Motor neuron (in vitro differentiated cells): ENCODE measurements around the gene NAV2. TPM values are rescaled to one million over a fixed set of nuclear protein-coding genes. Genes with fewer than 3 reads are reported as not detected.
A peak's percentile ranks its signal among the peaks of the same experiment; 100 is the strongest.
"Not testable (repeated sequence)": the region's sequence is repeated elsewhere in the genome, so short reads cannot be mapped to it uniquely, and the experiment has no call there.

Source experiments
- ATAC-seq, 8 experiments: fragments of 200-7000 bp; cut with Tn5 transposase; replicated peaks in 6 of 8; 2 replicates each; pipeline ENCODE4 v1.8.0; 2021; ENCODE audit warnings: mild to moderate bottlenecking in 8 of 8, moderate library complexity in 8 of 8
- H3K27ac ChIP-seq, 2 donors: fragments of 250-450 bp; sonication (Bioruptor Pico); 2 replicates each; pipeline ENCODE4 v1.9.0; 2021; ENCODE audit warnings: antibody characterized with exemption in 2 of 2, mild to moderate bottlenecking in 2 of 2, moderate library complexity in 1 of 2
- H3K4me1 ChIP-seq, 2 donors: fragments of 250-450 bp; sonication (Bioruptor Pico); replicated peaks in 1 of 2; 2 replicates each; pipeline ENCODE4 v1.6.1; 2021; ENCODE audit warnings: antibody characterized with exemption in 2 of 2, mild to moderate bottlenecking in 2 of 2, moderate library complexity in 1 of 2
- H3K4me3 ChIP-seq, 5 donors: fragments of 250-450 bp; sonication (Bioruptor Pico); 2 replicates each; pipeline ENCODE4 v1.9.0; 2021; ENCODE audit warnings: antibody characterized with exemption in 5 of 5, mild to moderate bottlenecking in 5 of 5, moderate library complexity in 4 of 5
- WGBS, 10 experiments: fragments of 450-650 bp; shearing (Covaris generic); methylation state at CpG; one replicate each; pipeline ENCODE4 v1.0.0; 2022; 5-methylcytosine and 5-hydroxymethylcytosine counted together
- in situ Hi-C, 9 experiments: fragments of 400-800 bp; cut with MboI; loops; one replicate each; pipeline ENCODE4 v1.15.0; 2021; ENCODE audit warnings: low sequenced_read_pairs in 9 of 9, low pct_unique_long_range_greater_than_20kb in 2 of 9; ENCODE audit not compliant: unreplicated experiment in 9 of 9
- total RNA-seq, 8 experiments: library from RNA; unstranded; fragments of 300-600 nt; gene quantifications; 2 replicates each; pipeline versions ENCODE4 v1.2.3 to v1.2.4, GENCODE V29; 2022

Gene NAV2
- total RNA-seq, 8 experiments from 2014 or later = 0.54 to 23.0 (median 8.1) TPM

- H3K4me3 ChIP-seq = no peak overlapping the region
- H3K4me1 ChIP-seq = no peaks in the 10 kb centered on the region
- 56 to 100% (median 88%) methylated on average over 1 to 3 of the region's 3 CpGs; no CpG with 5 or more reads in 3 of the 10 experiments for WGBS, 10 experiments
- in situ Hi-C loops = no loop called here
- peak in 3 of 8 experiments; percentile 13 to 93 (median 48) for ATAC-seq
- H3K27ac ChIP-seq = no peak overlapping the region
These were observed 357.8 kb downstream of the NAV2 start for GRCh38 chr11:20070459-20070858.

- no peak for ATAC-seq
- Histone ChIP-seq H3K4me3 (no peak overlapping the region), H3K4me1 (peaks cover 0 to 3% of the 10 kb centered on the region in 2 donors), H3K27ac (no peak overlapping the region)
- whole genome bisulfite sequencing, 10 experiments = 36 to 100% (median 90%) methylated on average over 1 to 4 of the region's 4 CpGs; no CpG with 5 or more reads in 2 of the 10 experiments
- in situ Hi-C loops = no loop called here
These were observed 363.0 kb downstream of the NAV2 start for GRCh38 chr11:20075627-20076026.

GRCh38 chr11:20078846-20079245 is 366.2 kb downstream of the NAV2 start:
- Histone ChIP-seq H3K27ac (no peak overlapping the region), H3K4me1 (peaks cover 0 to 3% of the 10 kb centered on the region in 2 donors), H3K4me3 (no peak overlapping the region)
- in situ Hi-C loops = no loop called here
- ATAC-seq = no peak
- 50 to 100% (median 89%) methylated on average over 1 to 5 of the region's 7 CpGs for WGBS, 10 experiments

- Histone ChIP-seq H3K4me1 (peaks cover 0 to 3% of the 10 kb centered on the region in 2 donors), H3K27ac (no peak overlapping the region), H3K4me3 (no peak overlapping the region)
- no peak for ATAC-seq
- in situ Hi-C loops = no loop called here
- 67 to 100% (median 85%) methylated on average over 1 to 7 of the region's 9 CpGs for WGBS, 10 experiments
These were observed 367.5 kb downstream of the NAV2 start for GRCh38 chr11:20080032-20080685.

GRCh38 chr11:20081336-20081735 is 368.7 kb downstream of the NAV2 start:
- H3K27ac ChIP-seq = no peak overlapping the region
- in situ Hi-C loops = no loop called here
- 58 to 100% (median 94%) methylated on average over 1 to 4 of the region's 4 CpGs for WGBS, 10 experiments
- H3K4me1 ChIP-seq = peaks cover 0 to 3% of the 10 kb centered on the region in 2 donors
- no peak for ATAC-seq
- no peak overlapping the region for H3K4me3 ChIP-seq

- ATAC-seq, in situ Hi-C loops, H3K27ac ChIP-seq, H3K4me3 ChIP-seq, H3K4me1 ChIP-seq: not testable (repeated sequence)
- WGBS, 10 experiments = 20 to 100% (median 100%) methylated on average over 1 of the region's 3 CpGs; no CpG with 5 or more reads in 6 of the 10 experiments
These were observed 371.2 kb downstream of the NAV2 start for GRCh38 chr11:20083877-20084276.

- in situ Hi-C loops = no loop called here
- 80 to 100% (median 94%) methylated on average over 1 to 6 of the region's 8 CpGs for WGBS, 10 experiments
- H3K4me3 ChIP-seq = no peak overlapping the region
- no peaks in the 10 kb centered on the region for H3K4me1 ChIP-seq
- H3K27ac ChIP-seq = no peak overlapping the region
- ATAC-seq = peak in 3 of 8 experiments; percentile 10 to 33 (median 28)
These were observed 372.5 kb downstream of the NAV2 start for GRCh38 chr11:20084921-20085814.

- peak in 3 of 8 experiments; percentile 77 to 98 (median 92) for ATAC-seq
- Histone ChIP-seq H3K4me3 (no peak overlapping the region), H3K4me1 (no peaks in the 10 kb centered on the region), H3K27ac (no peak overlapping the region)
- WGBS, 10 experiments = 0 to 100% (median 90%) methylated on average over 1 to 5 of the region's 5 CpGs; no CpG with 5 or more reads in 5 of the 10 experiments
- in situ Hi-C loops = no loop called here
These were observed 373.3 kb downstream of the NAV2 start for GRCh38 chr11:20085918-20086317.

GRCh38 chr11:20087118-20087521 is 374.5 kb downstream of the NAV2 start:
- peak in 1 of 8 experiments; percentile 30 for ATAC-seq
- in situ Hi-C loops = no loop called here
- WGBS, 10 experiments = 19 to 97% (median 83%) methylated on average over 1 to 5 of the region's 7 CpGs; no CpG with 5 or more reads in 3 of the 10 experiments
- Histone ChIP-seq H3K4me1 (no peaks in the 10 kb centered on the region), H3K4me3 (no peak overlapping the region), H3K27ac (no peak overlapping the region)

GRCh38 chr11:20088397-20089225 is 376.0 kb downstream of the NAV2 start:
- 38 to 100% (median 83%) methylated on average over 1 to 10 of the region's 12 CpGs; no CpG with 5 or more reads in 1 of the 10 experiments for WGBS, 10 experiments
- in situ Hi-C loops = no loop called here
- Histone ChIP-seq H3K4me3 (no peak overlapping the region), H3K27ac (no peak overlapping the region), H3K4me1 (no peaks in the 10 kb centered on the region)
- ATAC-seq = no peak

GRCh38 chr11:20089367-20089766 is 376.7 kb downstream of the NAV2 start:
- Histone ChIP-seq H3K4me1 (no peaks in the 10 kb centered on the region), H3K27ac (no peak overlapping the region), H3K4me3 (no peak overlapping the region)
- in situ Hi-C loops = no loop called here
- 0 to 93% (median 85%) methylated on average over 1 to 3 of the region's 3 CpGs; no CpG with 5 or more reads in 1 of the 10 experiments for WGBS, 10 experiments
- no peak for ATAC-seq

GRCh38 chr11:20089796-20090653 is 377.4 kb downstream of the NAV2 start:
- peak in 1 of 8 experiments; percentile 48 for ATAC-seq
- Histone ChIP-seq H3K27ac (no peak overlapping the region), H3K4me3 (no peak overlapping the region), H3K4me1 (no peaks in the 10 kb centered on the region)
- in situ Hi-C loops = no loop called here
- 0 to 86% (median 67%) methylated on average over 1 to 5 of the region's 5 CpGs for WGBS, 10 experiments
